Breast epithelium (tissue), 4 donors: ENCODE results near the gene SDK1. TPM values are rescaled to one million over a fixed set of nuclear protein-coding genes. Genes with fewer than 3 reads are reported as not detected.
A peak's percentile ranks its signal among the peaks of the same experiment; 100 is the strongest.
"Not testable (repeated sequence)": the region's sequence is repeated elsewhere in the genome, so short reads cannot be mapped to it uniquely, and the experiment has no call there.

Experiments
- DNase-seq, 2 donors: peaks; one replicate each; pipeline ENCODE4 v3.0.0-alpha.2; 2019; ENCODE audit warnings: low spot score in 2 of 2
- H3K27ac ChIP-seq, 2 donors: fragments of 200-600 bp; sonication (generic) in 1 of 2; one replicate each; pipeline ENCODE4 v1.5.1; 2016 to 2019; ENCODE audit warnings: mild to moderate bottlenecking in 1 of 2
- H3K27me3 ChIP-seq, 2 donors: fragments of 200-600 bp; sonication (generic) in 1 of 2; one replicate each; pipeline versions ENCODE4 v1.5.1 to v1.6.0; 2017 to 2019; ENCODE audit warnings: control low read depth in 1 of 2, mild to moderate bottlenecking in 1 of 2
- H3K36me3 ChIP-seq: fragments of 200-600 bp; one replicate; pipeline ENCODE4 v1.5.1; 2019
- H3K4me1 ChIP-seq, 2 donors: fragments of 200-600 bp; sonication (generic); one replicate each; pipeline ENCODE4 v1.5.1; 2016 to 2019; ENCODE audit warnings: control low read depth in 1 of 2
- H3K4me3 ChIP-seq, 3 donors: fragments of 200-600 bp; sonication (generic); 1 replicate in 2 of 3; 2 replicates in 1 of 3; pipeline ENCODE4 v1.5.1; 2016 to 2019; ENCODE audit warnings: mild to moderate bottlenecking in 3 of 3, moderate library complexity in 2 of 3
- H3K9me3 ChIP-seq, 2 donors: fragments of 200-600 bp; sonication (generic) in 1 of 2; one replicate each; pipeline ENCODE4 v1.5.1; 2016 to 2019; ENCODE audit warnings: control low read depth in 1 of 2
- CTCF ChIP-seq, 3 donors: fragments of 450-650 bp; IDR thresholded peaks; one replicate each; pipeline ENCODE4 v1.5.1; 2016 to 2017; ENCODE audit warnings: antibody characterized with exemption in 3 of 3, mild to moderate bottlenecking in 3 of 3, moderate library complexity in 3 of 3
- POLR2A ChIP-seq: fragments of 450-650 bp; IDR thresholded peaks from one replicate; pipeline ENCODE4 v1.6.1; 2016; ENCODE audit warnings: antibody characterized with exemption, mild to moderate bottlenecking, moderate library complexity
- POLR2AphosphoS5 ChIP-seq, 3 donors: sonication (generic); formaldehyde crosslinking; IDR thresholded peaks; one replicate each; pipeline ENCODE4 v1.6.1; 2017; ENCODE audit warnings: antibody characterized with exemption in 3 of 3
- intact Hi-C: fragments of 100-400 bp; cut with DNase I; formaldehyde crosslinking; loops from one replicate; pipeline ENCODE4 v1.15.1; 2023; ENCODE audit warnings: low total_unique reads
- total RNA-seq, 3 donors: library from RNA; depleted of rRNA; stranded (reverse); fragments of >200 nt; gene quantifications; one replicate each; pipeline ENCODE4 v1.1.0, GENCODE V29; 2016

Gene SDK1
- total RNA-seq, 3 donors from 2014 or later = 3.7 to 18.2 (median 6.6) TPM

- Histone ChIP-seq H3K4me1 (no peaks in the 10 kb centered on the region), H3K27ac (no peak overlapping the region), H3K9me3 (no peaks in the 10 kb centered on the region), H3K27me3 (no peaks in the 10 kb centered on the region), H3K4me3 (no peak overlapping the region), H3K36me3 (no peaks in the 10 kb centered on the region)
- DNase-seq = no peak
- intact Hi-C loops = no loop called here
- TF ChIP-seq POLR2A (no peak), CTCF (IDR thresholded peaks at IDR 0.05) (no peak), POLR2AphosphoS5 (IDR thresholded peaks at IDR 0.05) (no peak)
These were observed 390.6 kb downstream of the SDK1 start for GRCh38 chr7:3691478-3692158.

- no peaks in the 10 kb centered on the region for H3K27me3 ChIP-seq
- H3K4me3 ChIP-seq = no peak overlapping the region
- no peaks in the 10 kb centered on the region for H3K4me1 ChIP-seq
- DNase-seq = no peak
- no peak for TF ChIP-seq POLR2A
- TF ChIP-seq CTCF (IDR thresholded peaks at IDR 0.05) = peak in 1 of 3 donors; percentile 17
- intact Hi-C loops = no loop called here
- no peaks in the 10 kb centered on the region for H3K36me3 ChIP-seq
- H3K9me3 ChIP-seq = no peaks in the 10 kb centered on the region
- no peak overlapping the region for H3K27ac ChIP-seq
These were observed 394.6 kb downstream of the SDK1 start for GRCh38 chr7:3695602-3696001.

GRCh38 chr7:3696113-3696512, 395.1 kb downstream of the SDK1 start:
- Histone ChIP-seq H3K36me3 (no peaks in the 10 kb centered on the region), H3K4me1 (no peaks in the 10 kb centered on the region), H3K9me3 (no peaks in the 10 kb centered on the region), H3K4me3 (no peak overlapping the region), H3K27me3 (no peaks in the 10 kb centered on the region), H3K27ac (no peak overlapping the region)
- no peak for DNase-seq
- intact Hi-C loops = no loop called here
- TF ChIP-seq POLR2AphosphoS5 (IDR thresholded peaks at IDR 0.05) (no peak), CTCF (IDR thresholded peaks at IDR 0.05) (no peak), POLR2A (no peak)

- no peaks in the 10 kb centered on the region for H3K9me3 ChIP-seq
- no peaks in the 10 kb centered on the region for H3K36me3 ChIP-seq
- no peaks in the 10 kb centered on the region for H3K4me1 ChIP-seq
- no peak for DNase-seq
- no peak overlapping the region for H3K4me3 ChIP-seq
- TF ChIP-seq POLR2AphosphoS5 (IDR thresholded peaks at IDR 0.05) (no peak), POLR2A (no peak), CTCF (IDR thresholded peaks at IDR 0.05) (no peak)
- no peaks in the 10 kb centered on the region for H3K27me3 ChIP-seq
- H3K27ac ChIP-seq = no peak overlapping the region
- intact Hi-C loops = no loop called here
These were observed 396.4 kb downstream of the SDK1 start for GRCh38 chr7:3697472-3697871.

GRCh38 chr7:3705258-3705657, 404.2 kb downstream of the SDK1 start:
- no peak overlapping the region for H3K4me3 ChIP-seq
- no peaks in the 10 kb centered on the region for H3K4me1 ChIP-seq
- intact Hi-C loops = no loop called here
- H3K36me3 ChIP-seq = no peaks in the 10 kb centered on the region
- no peak for DNase-seq
- no peaks in the 10 kb centered on the region for H3K27me3 ChIP-seq
- peaks cover 6 to 24% of the 10 kb centered on the region in 2 donors for H3K9me3 ChIP-seq
- H3K27ac ChIP-seq = no peak overlapping the region
- no peak for TF ChIP-seq POLR2AphosphoS5 (IDR thresholded peaks at IDR 0.05)
- TF ChIP-seq CTCF (IDR thresholded peaks at IDR 0.05) = no peak
- TF ChIP-seq POLR2A = no peak

GRCh38 chr7:3706091-3706490, 405.0 kb downstream of the SDK1 start:
- H3K4me1 ChIP-seq, intact Hi-C loops, H3K27ac ChIP-seq, DNase-seq, H3K27me3 ChIP-seq, H3K4me3 ChIP-seq, H3K36me3 ChIP-seq: not testable (repeated sequence)
- H3K9me3 ChIP-seq = peaks cover 6 to 24% of the 10 kb centered on the region in 2 donors
